NCI-H2227 (cell line): ENCODE measurements around the gene POLDIP3.
A peak's percentile ranks its signal among the peaks of the same experiment; 100 is the strongest.

Experiments used
- DNase-seq: peaks from one replicate; lab custom pipeline; 2025; ENCODE audit not compliant: unreplicated experiment; lab: John Stamatoyannopoulos, UW

Gene POLDIP3

GRCh38 chr22:42642806-42643633 lies 28.3 kb upstream of the POLDIP3 start:
- DNase-seq, result no peak

GRCh38 chr22:42641801-42642413 lies 27.2 kb upstream of the POLDIP3 start:
- no peak for DNase-seq

GRCh38 chr22:42639541-42640241 lies 25.0 kb upstream of the POLDIP3 start:
- no peak for DNase-seq

- DNase-seq, result no peak
Observed at GRCh38 chr22:42637555-42637954, 22.9 kb upstream of the POLDIP3 start.

GRCh38 chr22:42636506-42636905 lies 21.8 kb upstream of the POLDIP3 start:
- DNase-seq, result no peak

- no peak for DNase-seq
Observed at GRCh38 chr22:42635531-42635930, 20.8 kb upstream of the POLDIP3 start.

GRCh38 chr22:42633013-42633412 lies 18.3 kb upstream of the POLDIP3 start:
- no peak for DNase-seq

- DNase-seq, result no peak
Observed at GRCh38 chr22:42632096-42632495, 17.4 kb upstream of the POLDIP3 start.

GRCh38 chr22:42630901-42631602 lies 16.4 kb upstream of the POLDIP3 start:
- no peak for DNase-seq

- no peak for DNase-seq
Observed at GRCh38 chr22:42630211-42630610, 15.5 kb upstream of the POLDIP3 start.

- DNase-seq, result no peak
Observed at GRCh38 chr22:42627981-42628380, 13.3 kb upstream of the POLDIP3 start.

GRCh38 chr22:42626951-42627625 lies 12.4 kb upstream of the POLDIP3 start:
- DNase-seq, result no peak

- DNase-seq, result no peak
Observed at GRCh38 chr22:42626431-42626830, 11.7 kb upstream of the POLDIP3 start.

GRCh38 chr22:42625416-42625815 lies 10.7 kb upstream of the POLDIP3 start:
- no peak for DNase-seq

- DNase-seq, result no peak
Observed at GRCh38 chr22:42624551-42625106, 9.9 kb upstream of the POLDIP3 start.

GRCh38 chr22:42623756-42624441 lies 9.2 kb upstream of the POLDIP3 start:
- no peak for DNase-seq

- no peak for DNase-seq
Observed at GRCh38 chr22:42623301-42623751, 8.6 kb upstream of the POLDIP3 start.

- DNase-seq, result no peak
Observed at GRCh38 chr22:42622061-42622710, 7.5 kb upstream of the POLDIP3 start.

GRCh38 chr22:42621505-42622002 lies 6.9 kb upstream of the POLDIP3 start:
- peak; percentile 53 for DNase-seq
